Neural cell (in vitro differentiated cells): ENCODE measurements around the gene HAPSTR1. TPM values are rescaled to one million over a fixed set of nuclear protein-coding genes. Genes with fewer than 3 reads are reported as not detected.

Experiments
- H2AFZ ChIP-seq: fragments of 200-600, 300-800 bp; sonication (generic), shearing (Covaris generic); 2 replicates; pipeline ENCODE4 v1.6.0; 2014; ENCODE audit warnings: low read depth, mild to moderate bottlenecking, antibody characterized with exemption, low read length, moderate library complexity
- H3F3A ChIP-seq: fragments of 200-600 bp; shearing (Covaris generic); 2 replicates; pipeline ENCODE4 v1.6.1; 2016; ENCODE audit warnings: mild to moderate bottlenecking, moderate library complexity, mixed read lengths, antibody characterized with exemption, low read length; ENCODE audit not compliant: insufficient read depth, poor library complexity, severe bottlenecking
- H3K27ac ChIP-seq: fragments of 200-600, 300-800 bp; sonication (generic), shearing (Covaris generic); 2 replicates; pipeline ENCODE4 v1.5.1; 2014; ENCODE audit warnings: mild to moderate bottlenecking, low read length, moderate library complexity
- H3K27me3 ChIP-seq: fragments of 300-800, 200-600 bp; sonication (generic), shearing (Covaris generic); 2 replicates; pipeline ENCODE4 v1.6.0; 2014; ENCODE audit warnings: mild to moderate bottlenecking, low read depth, low read length, moderate library complexity; ENCODE audit not compliant: insufficient read depth
- H3K36me3 ChIP-seq: fragments of 300-800, 200-600 bp; sonication (generic), shearing (Covaris generic); 2 replicates; pipeline ENCODE4 v1.5.1; 2014; ENCODE audit warnings: mild to moderate bottlenecking, antibody characterized with exemption, low read length, moderate library complexity; ENCODE audit not compliant: insufficient read depth
- H3K4me2 ChIP-seq: fragments of 300-800, 200-600 bp; sonication (generic), shearing (Covaris generic); 2 replicates; pipeline ENCODE4 v1.6.0; 2014; ENCODE audit warnings: mild to moderate bottlenecking, low read length
- H3K4me3 ChIP-seq: fragments of 300-800, 200-600 bp; sonication (generic), shearing (Covaris generic); 2 replicates; pipeline ENCODE4 v1.5.1; 2014; ENCODE audit warnings: mild to moderate bottlenecking, low read length, moderate library complexity
- H3K79me2 ChIP-seq: fragments of 200-600 bp; shearing (Covaris generic); replicated peaks from 2 replicates; pipeline ENCODE4 v1.6.0; 2014; ENCODE audit warnings: mild to moderate bottlenecking, low read length, moderate library complexity; ENCODE audit not compliant: insufficient read depth
- H3K9ac ChIP-seq: fragments of 300-800, 200-600 bp; sonication (generic), shearing (Covaris generic); 2 replicates; pipeline ENCODE4 v1.6.1; 2016; ENCODE audit warnings: mild to moderate bottlenecking, low read length, mixed read lengths
- H3K9me2 ChIP-seq: fragments of 200-600 bp; shearing (Covaris generic); 2 replicates; pipeline ENCODE4 v1.6.1; 2016; ENCODE audit warnings: mild to moderate bottlenecking, low read length, mixed read lengths; ENCODE audit not compliant: insufficient read depth
- H3K9me3 ChIP-seq: fragments of 200-600, 300-800 bp; sonication (generic), shearing (Covaris generic); 2 replicates; pipeline ENCODE4 v1.6.1; 2016; ENCODE audit warnings: mild to moderate bottlenecking, mixed run types, low read length, moderate library complexity, mixed read lengths
- H4K20me1 ChIP-seq: fragments of 200-600 bp; shearing (Covaris generic); 2 replicates; pipeline ENCODE4 v1.6.1; 2016; ENCODE audit warnings: mild to moderate bottlenecking, mixed run types; ENCODE audit not compliant: insufficient read depth
- CTCF ChIP-seq: fragments of 450-650 bp; IDR thresholded peaks from 2 replicates; pipeline ENCODE4 v1.5.1; 2014; ENCODE audit warnings: antibody characterized with exemption, mild to moderate bottlenecking, moderate library complexity; ENCODE audit not compliant: poor library complexity, severe bottlenecking
- EP300 ChIP-seq: fragments of 450-650 bp; conservative IDR thresholded peaks from 2 replicates; pipeline ENCODE4 v1.6.1; 2014; ENCODE audit warnings: antibody characterized with exemption, mild to moderate bottlenecking, moderate library complexity; ENCODE audit not compliant: poor library complexity, severe bottlenecking
- EZH2 ChIP-seq: fragments of 200-600, 300-800 bp; shearing (Covaris generic), sonication (generic); IDR thresholded peaks from 2 replicates; pipeline ENCODE4 v1.6.1; 2014; ENCODE audit warnings: antibody characterized with exemption, low read length, borderline replicate concordance, mild to moderate bottlenecking; ENCODE audit not compliant: insufficient read depth, poor library complexity, severe bottlenecking
- MXI1 ChIP-seq: fragments of 450-650 bp; conservative IDR thresholded peaks from 2 replicates; pipeline ENCODE4 v1.6.1; 2014; ENCODE audit warnings: antibody characterized with exemption, mild to moderate bottlenecking; ENCODE audit not compliant: poor library complexity, severe bottlenecking
- POLR2AphosphoS5 ChIP-seq: IDR thresholded peaks from 2 replicates; pipeline ENCODE4 v1.6.1; 2012
- RAD21 ChIP-seq: fragments of 450-650 bp; conservative IDR thresholded peaks from 2 replicates; pipeline ENCODE4 v1.6.1; 2014; ENCODE audit warnings: antibody characterized with exemption, mild to moderate bottlenecking, moderate library complexity
- REST ChIP-seq: IDR thresholded peaks from 2 replicates; pipeline ENCODE4 v1.6.1; 2012; ENCODE audit warnings: borderline replicate concordance
- SMC3 ChIP-seq: fragments of 450-650 bp; conservative IDR thresholded peaks from 2 replicates; pipeline ENCODE4 v1.6.1; 2014; ENCODE audit warnings: antibody characterized with exemption, mild to moderate bottlenecking, moderate library complexity; ENCODE audit not compliant: poor library complexity
- TAF1 ChIP-seq: IDR thresholded peaks from 2 replicates; pipeline ENCODE4 v1.6.1; 2012; ENCODE audit warnings: low read depth
- polyA plus RNA-seq: library from polyadenylated mRNA; depleted of rRNA; stranded (reverse); fragments of >200 nt; gene quantifications from 2 replicates; pipeline ENCODE4 v1.2.3, GENCODE V29; 2014

The HAPSTR1 gene
- polyA plus RNA-seq, 1 donor from 2014 or later = 60.7 TPM

- no peak overlapping the region for H3K4me2 ChIP-seq
- no peak overlapping the region for H3K4me3 ChIP-seq
- H3K9me3 ChIP-seq = no peaks in the 10 kb centered on the region
- TF ChIP-seq EP300 (no peak), EZH2 (no peak), CTCF (no peak), MXI1 (no peak), SMC3 (no peak), TAF1 (no peak), RAD21 (no peak), POLR2AphosphoS5 (no peak), REST (no peak)
- H3K9me2 ChIP-seq = no peaks in the 10 kb centered on the region
- H3K9ac ChIP-seq = no peak overlapping the region
- peaks cover 66% of the 10 kb centered on the region for H4K20me1 ChIP-seq
- peaks cover 17% of the 10 kb centered on the region for H3K36me3 ChIP-seq
- H2AFZ ChIP-seq = no peak overlapping the region
- peaks cover 100% of the 10 kb centered on the region for H3K79me2 ChIP-seq
- no peak overlapping the region for H3K27ac ChIP-seq
- H3K27me3 ChIP-seq = no peaks in the 10 kb centered on the region
- H3F3A ChIP-seq = no peaks in the 10 kb centered on the region
Measured at GRCh38 chr16:9103546-9103945, 12.1 kb downstream of the HAPSTR1 start.

- Histone ChIP-seq H3K9me2 (no peaks in the 10 kb centered on the region), H3K4me2 (no peak overlapping the region), H4K20me1 (peaks cover 65% of the 10 kb centered on the region), H3F3A (no peaks in the 10 kb centered on the region), H3K36me3 (peaks cover 23% of the 10 kb centered on the region), H3K9me3 (no peaks in the 10 kb centered on the region), H3K79me2 (peaks cover 100% of the 10 kb centered on the region), H3K27me3 (no peaks in the 10 kb centered on the region), H3K4me3 (no peak overlapping the region), H3K9ac (no peak overlapping the region), H3K27ac (no peak overlapping the region), H2AFZ (no peak overlapping the region)
- TF ChIP-seq CTCF = no peak
- no peak for TF ChIP-seq RAD21
- TF ChIP-seq EP300 = no peak
- no peak for TF ChIP-seq REST
- no peak for TF ChIP-seq SMC3
- TF ChIP-seq TAF1 = no peak
- no peak for TF ChIP-seq POLR2AphosphoS5
Measured at GRCh38 chr16:9105189-9105588, 13.7 kb downstream of the HAPSTR1 start.
